Body of pancreas (tissue), 4 donors: ENCODE data around the gene ARAF. TPM values are rescaled to one million over a fixed set of nuclear protein-coding genes. Genes with fewer than 3 reads are reported as not detected.

Experiments used
- ATAC-seq: fragments of 150-250 bp; one replicate; pipeline ENCODE4 v1.9.1; 2016
- DNase-seq, 4 donors: peaks; one replicate each; pipeline ENCODE4 v3.0.0-alpha.2; 2019
- H3K27ac ChIP-seq, 4 donors: fragments of 200-600 bp; sonication (generic); 1 replicate in 3 of 4; 2 replicates in 1 of 4; pipeline versions ENCODE4 v1.5.1 to v1.6.1; 2016 to 2019; ENCODE audit warnings: mild to moderate bottlenecking in 1 of 4, mixed read lengths in 1 of 4, moderate library complexity in 1 of 4
- H3K27me3 ChIP-seq, 2 donors: fragments of 200-600 bp; sonication (generic); one replicate each; pipeline ENCODE4 v1.6.0; 2016; ENCODE audit warnings: mild to moderate bottlenecking in 1 of 2
- H3K36me3 ChIP-seq, 2 donors: fragments of 200-600 bp; sonication (generic); replicated peaks in 1 of 2; 2 replicates each; pipeline ENCODE4 v1.5.1; 2016; ENCODE audit warnings: low read depth in 2 of 2; ENCODE audit not compliant: insufficient read depth in 1 of 2
- H3K4me1 ChIP-seq: fragments of 200-600 bp; sonication (generic); one replicate; pipeline ENCODE4 v1.6.0; 2016
- H3K4me3 ChIP-seq, 2 donors: fragments of 200-600 bp; sonication (generic); 1 replicate in 1 of 2; 2 replicates in 1 of 2; pipeline ENCODE4 v1.5.1; 2016 to 2019
- H3K9me3 ChIP-seq, 3 donors: fragments of 200-600 bp; sonication (generic); 1 replicate in 2 of 3; 2 replicates in 1 of 3; pipeline ENCODE4 v1.5.1; 2016
- POLR2A ChIP-seq, 3 donors: fragments of 450-650 bp; IDR thresholded peaks; one replicate each; pipeline ENCODE4 v1.6.1; 2016; ENCODE audit warnings: antibody characterized with exemption in 3 of 3, mild to moderate bottlenecking in 2 of 3
- WGBS, 2 donors: methylation state at CpG; one replicate each; pipeline ENCODE4 v1.1.5; 2017; 5-methylcytosine and 5-hydroxymethylcytosine counted together
- intact Hi-C: fragments of 100-400 bp; cut with DNase I; formaldehyde crosslinking; loops from one replicate; pipeline ENCODE4 v1.15.1; 2023
- total RNA-seq, 2 donors: library from RNA; depleted of rRNA; stranded (reverse); fragments of >200 nt; gene quantifications; one replicate each; pipeline ENCODE4 v1.1.0, GENCODE V29; 2016
- TF ChIP-seq, protein P1 (sequence below), 7 experiments: fragments of 450-650 bp in 4 of 7; fragments of 200-600 bp in 3 of 7; sonication (generic) in 3 of 7; IDR thresholded peaks; one replicate each; pipeline ENCODE4 v1.5.1; 2016 to 2019; ENCODE audit warnings: antibody characterized with exemption in 7 of 7

ARAF gene
- total RNA-seq, 2 donors from 2014 or later: 43.3 to 48.5 TPM

- peaks cover 18% of the 10 kb centered on the region for H3K4me1 ChIP-seq
- no peak overlapping the region for H3K4me3 ChIP-seq
- no peak for TF ChIP-seq POLR2A (IDR thresholded peaks at IDR 0.05)
- TF ChIP-seq, protein P1, sequence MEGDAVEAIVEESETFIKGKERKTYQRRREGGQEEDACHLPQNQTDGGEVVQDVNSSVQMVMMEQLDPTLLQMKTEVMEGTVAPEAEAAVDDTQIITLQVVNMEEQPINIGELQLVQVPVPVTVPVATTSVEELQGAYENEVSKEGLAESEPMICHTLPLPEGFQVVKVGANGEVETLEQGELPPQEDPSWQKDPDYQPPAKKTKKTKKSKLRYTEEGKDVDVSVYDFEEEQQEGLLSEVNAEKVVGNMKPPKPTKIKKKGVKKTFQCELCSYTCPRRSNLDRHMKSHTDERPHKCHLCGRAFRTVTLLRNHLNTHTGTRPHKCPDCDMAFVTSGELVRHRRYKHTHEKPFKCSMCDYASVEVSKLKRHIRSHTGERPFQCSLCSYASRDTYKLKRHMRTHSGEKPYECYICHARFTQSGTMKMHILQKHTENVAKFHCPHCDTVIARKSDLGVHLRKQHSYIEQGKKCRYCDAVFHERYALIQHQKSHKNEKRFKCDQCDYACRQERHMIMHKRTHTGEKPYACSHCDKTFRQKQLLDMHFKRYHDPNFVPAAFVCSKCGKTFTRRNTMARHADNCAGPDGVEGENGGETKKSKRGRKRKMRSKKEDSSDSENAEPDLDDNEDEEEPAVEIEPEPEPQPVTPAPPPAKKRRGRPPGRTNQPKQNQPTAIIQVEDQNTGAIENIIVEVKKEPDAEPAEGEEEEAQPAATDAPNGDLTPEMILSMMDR (IDR thresholded peaks at IDR 0.05): no peak
- H3K9me3 ChIP-seq: no peaks in the 10 kb centered on the region
- no peak overlapping the region for H3K27ac ChIP-seq
- intact Hi-C loops: no loop called here
- H3K27me3 ChIP-seq: no peaks in the 10 kb centered on the region
- no peak for DNase-seq
- peaks cover 0 to 8% of the 10 kb centered on the region in 2 donors for H3K36me3 ChIP-seq
- WGBS, 2 donors: 79% methylated on average over 7 of the region's 8 CpGs; no CpG with 5 or more reads in 1 of the 2 donors
- ATAC-seq: no peak
Observed at GRCh38 chrX:47570794-47571193, 9.8 kb downstream of the ARAF start.

- intact Hi-C loops: no loop called here
- TF ChIP-seq POLR2A (IDR thresholded peaks at IDR 0.05): no peak
- Histone ChIP-seq H3K4me3 (no peak overlapping the region), H3K9me3 (no peaks in the 10 kb centered on the region), H3K27me3 (no peaks in the 10 kb centered on the region), H3K27ac (no peak overlapping the region), H3K36me3 (peaks cover 0 to 8% of the 10 kb centered on the region in 2 donors), H3K4me1 (peaks cover 18% of the 10 kb centered on the region)
- ATAC-seq: no peak
- WGBS, 2 donors: 90% methylated on average over 2 of the region's 11 CpGs; no CpG with 5 or more reads in 1 of the 2 donors
- no peak for DNase-seq
Observed at GRCh38 chrX:47571215-47571614, 10.2 kb downstream of the ARAF start.

DNA sequence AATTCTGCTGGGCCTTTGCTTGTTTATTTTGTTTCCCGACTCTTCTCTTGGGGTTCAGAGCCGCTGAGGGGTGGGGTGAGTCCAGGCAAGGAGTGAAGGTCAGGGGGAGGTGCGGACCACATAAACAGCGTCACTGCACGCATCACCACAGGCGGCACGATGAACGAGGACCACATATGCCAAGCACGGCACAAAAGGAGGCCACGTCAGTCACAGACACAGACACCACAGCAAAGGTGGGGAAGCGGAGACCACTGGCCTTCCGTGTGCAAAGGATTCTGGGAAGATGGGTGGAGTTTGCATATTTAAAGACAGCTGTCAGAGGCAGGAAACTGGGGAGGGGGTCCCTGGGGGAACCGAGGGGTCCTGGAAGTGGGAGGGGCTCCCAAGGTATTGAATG is 10.9 kb downstream of the ARAF start:
- no peak for ATAC-seq
- peaks cover 0 to 6% of the 10 kb centered on the region in 2 donors for H3K36me3 ChIP-seq
- no peak overlapping the region for H3K27ac ChIP-seq
- no peak for DNase-seq
- H3K4me1 ChIP-seq: peaks cover 18% of the 10 kb centered on the region
- TF ChIP-seq POLR2A (IDR thresholded peaks at IDR 0.05): no peak
- TF ChIP-seq, protein P1 (IDR thresholded peaks at IDR 0.05): no peak
- H3K9me3 ChIP-seq: no peaks in the 10 kb centered on the region
- H3K4me3 ChIP-seq: no peak overlapping the region
- 89 to 93% methylated on average over 12 to 13 of the region's 13 CpGs for WGBS, 2 donors
- no peaks in the 10 kb centered on the region for H3K27me3 ChIP-seq
- intact Hi-C loops: no loop called here

GRCh38 chrX:47572773-47573340 is 11.9 kb downstream of the ARAF start:
- Histone ChIP-seq H3K27me3 (no peaks in the 10 kb centered on the region), H3K36me3 (peaks cover 0 to 2% of the 10 kb centered on the region in 2 donors), H3K4me1 (peaks cover 18% of the 10 kb centered on the region), H3K27ac (no peak overlapping the region), H3K4me3 (no peak overlapping the region), H3K9me3 (no peaks in the 10 kb centered on the region)
- intact Hi-C loops: no loop called here
- no peak for DNase-seq
- TF ChIP-seq, protein P1 (IDR thresholded peaks at IDR 0.05): no peak
- TF ChIP-seq POLR2A (IDR thresholded peaks at IDR 0.05): no peak
- ATAC-seq: peak; percentile 19
- WGBS, 2 donors: 42 to 58% methylated on average over 3 to 6 of the region's 9 CpGs

- peaks cover 18% of the 10 kb centered on the region for H3K4me1 ChIP-seq
- 6 to 29% methylated on average over 5 to 6 of the region's 20 CpGs for WGBS, 2 donors
- H3K27me3 ChIP-seq: no peaks in the 10 kb centered on the region
- no peak overlapping the region for H3K27ac ChIP-seq
- H3K9me3 ChIP-seq: no peaks in the 10 kb centered on the region
- peak in 2 of 4 donors; percentile 17 to 33 for DNase-seq
- no peak for TF ChIP-seq POLR2A (IDR thresholded peaks at IDR 0.05)
- TF ChIP-seq, protein P1 (IDR thresholded peaks at IDR 0.05): no peak
- ATAC-seq: peak; percentile 63
- intact Hi-C loops: no loop called here
- no peak overlapping the region for H3K4me3 ChIP-seq
- H3K36me3 ChIP-seq: peaks cover 0 to 2% of the 10 kb centered on the region in 2 donors
Observed at GRCh38 chrX:47573341-47574075, 12.5 kb downstream of the ARAF start.
